HG02943 (cell line): ENCODE data around the gene SLC25A11.

Experiments
- ATAC-seq: cut with Tn5 transposase; IDR thresholded peaks from one replicate; pipeline ENCODE4 v1.9.1; 2021; ENCODE audit warnings: mild to moderate bottlenecking, low read depth, moderate library complexity; ENCODE audit not compliant: unreplicated experiment

Gene SLC25A11

DNA sequence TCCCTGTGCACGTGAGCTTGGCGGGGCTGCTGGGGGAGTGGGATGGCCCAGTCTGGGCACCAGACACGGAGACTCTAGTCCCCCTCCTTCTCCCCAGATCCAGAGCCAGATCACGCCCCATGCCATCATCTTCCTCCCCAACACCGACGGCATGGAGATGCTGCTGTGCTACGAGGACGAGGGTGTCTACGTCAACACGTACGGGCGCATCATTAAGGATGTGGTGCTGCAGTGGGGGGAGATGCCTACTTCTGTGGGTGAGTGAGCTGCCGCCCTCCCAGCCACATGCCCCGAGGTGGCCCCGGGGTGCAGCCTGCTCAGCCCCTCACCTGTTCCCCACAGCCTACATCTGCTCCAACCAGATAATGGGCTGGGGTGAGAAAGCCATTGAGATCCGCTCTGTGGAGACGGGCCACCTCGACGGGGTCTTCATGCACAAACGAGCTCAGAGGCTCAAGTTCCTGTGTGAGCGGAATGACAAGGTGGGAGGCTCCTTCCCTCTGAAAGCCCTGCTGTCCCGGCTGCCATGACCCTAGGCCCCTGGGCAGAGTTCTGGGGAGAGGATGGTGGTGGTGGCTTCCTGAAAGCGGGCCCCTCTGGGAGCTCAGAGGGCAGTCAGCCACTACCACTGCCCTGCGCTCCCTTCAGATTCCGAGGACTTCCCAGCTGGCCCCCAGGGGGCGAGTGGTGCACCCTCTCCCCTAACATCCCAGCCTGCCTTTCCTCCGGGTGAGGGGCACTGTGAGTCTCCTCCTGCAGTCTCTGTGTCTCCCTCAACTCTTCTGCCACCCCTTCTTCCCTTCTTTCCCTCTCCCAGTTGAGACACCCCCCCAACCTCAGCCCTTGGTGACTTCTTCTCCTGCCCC lies 43.3 kb downstream of the SLC25A11 start:
- ATAC-seq, result no peak

DNA sequence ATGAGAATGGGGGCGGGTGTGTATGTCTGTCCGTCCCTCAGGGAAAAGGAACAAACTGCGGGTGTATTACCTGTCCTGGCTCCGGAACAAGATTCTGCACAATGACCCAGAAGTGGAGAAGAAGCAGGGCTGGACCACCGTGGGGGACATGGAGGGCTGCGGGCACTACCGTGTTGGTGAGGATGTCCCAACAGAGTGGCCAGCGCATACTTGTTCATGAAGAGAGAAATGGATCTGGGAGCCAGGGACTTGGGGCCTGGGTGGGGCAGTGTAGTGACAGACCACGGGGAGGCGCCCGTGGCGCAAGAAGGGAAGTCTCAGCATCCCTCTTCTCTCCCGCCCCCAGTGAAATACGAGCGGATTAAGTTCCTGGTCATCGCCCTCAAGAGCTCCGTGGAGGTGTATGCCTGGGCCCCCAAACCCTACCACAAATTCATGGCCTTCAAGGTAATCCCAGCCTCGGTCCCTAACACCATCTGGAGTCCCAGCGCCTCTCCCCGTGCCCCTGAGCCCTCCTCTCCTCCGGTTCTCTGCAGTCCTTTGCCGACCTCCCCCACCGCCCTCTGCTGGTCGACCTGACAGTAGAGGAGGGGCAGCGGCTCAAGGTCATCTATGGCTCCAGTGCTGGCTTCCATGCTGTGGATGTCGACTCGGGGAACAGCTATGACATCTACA lies 44.1 kb downstream of the SLC25A11 start:
- no peak for ATAC-seq

DNA sequence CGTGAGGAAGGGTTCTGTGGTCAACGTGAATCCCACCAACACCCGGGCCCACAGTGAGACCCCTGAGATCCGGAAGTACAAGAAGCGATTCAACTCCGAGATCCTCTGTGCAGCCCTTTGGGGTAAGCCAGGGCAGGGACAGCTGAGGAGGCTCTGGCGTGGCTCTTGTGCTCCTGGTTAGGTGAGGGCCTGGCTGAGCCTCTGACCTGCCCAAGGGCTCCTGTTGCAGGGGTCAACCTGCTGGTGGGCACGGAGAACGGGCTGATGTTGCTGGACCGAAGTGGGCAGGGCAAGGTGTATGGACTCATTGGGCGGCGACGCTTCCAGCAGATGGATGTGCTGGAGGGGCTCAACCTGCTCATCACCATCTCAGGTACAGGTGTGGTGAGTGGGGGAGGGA lies 44.7 kb downstream of the SLC25A11 start:
- ATAC-seq, result no peak

DNA sequence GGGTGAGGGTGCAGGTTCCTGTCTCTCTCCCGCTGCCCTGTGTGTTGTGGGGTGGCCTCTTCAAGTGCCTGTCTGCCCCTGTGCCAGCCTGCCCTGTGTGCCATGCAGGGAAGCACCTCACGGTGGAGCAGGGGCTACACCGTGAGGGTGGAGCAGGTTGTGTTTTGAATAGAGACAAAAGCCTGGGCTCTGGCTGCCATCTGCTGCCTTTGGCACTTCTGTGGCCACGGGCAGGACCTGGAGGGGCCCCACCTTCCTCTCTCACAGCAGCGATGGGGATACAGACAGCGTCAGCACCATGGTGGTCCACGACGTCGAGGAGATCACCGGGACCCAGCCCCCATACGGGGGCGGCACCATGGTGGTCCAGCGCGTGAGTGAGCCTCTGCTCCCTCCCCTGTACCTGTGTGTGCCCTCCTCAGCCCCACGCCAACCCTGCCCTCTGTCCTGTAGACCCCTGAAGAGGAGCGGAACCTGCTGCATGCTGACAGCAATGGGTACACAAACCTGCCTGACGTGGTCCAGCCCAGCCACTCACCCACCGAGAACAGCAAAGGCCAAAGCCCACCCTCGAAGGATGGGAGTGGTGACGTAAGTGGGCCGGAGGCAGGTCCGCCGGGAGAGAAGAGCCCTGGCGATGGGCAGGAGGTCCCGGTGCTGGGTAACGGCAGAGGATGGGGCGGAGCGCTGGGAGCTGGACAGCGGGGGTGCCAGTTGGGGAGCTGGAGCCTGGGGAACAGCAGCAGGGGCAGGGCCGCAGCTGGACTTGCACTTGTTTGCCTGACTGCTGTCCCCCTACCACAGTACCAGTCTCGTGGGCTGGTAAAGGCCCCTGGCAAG lies 45.9 kb downstream of the SLC25A11 start:
- no peak for ATAC-seq

DNA sequence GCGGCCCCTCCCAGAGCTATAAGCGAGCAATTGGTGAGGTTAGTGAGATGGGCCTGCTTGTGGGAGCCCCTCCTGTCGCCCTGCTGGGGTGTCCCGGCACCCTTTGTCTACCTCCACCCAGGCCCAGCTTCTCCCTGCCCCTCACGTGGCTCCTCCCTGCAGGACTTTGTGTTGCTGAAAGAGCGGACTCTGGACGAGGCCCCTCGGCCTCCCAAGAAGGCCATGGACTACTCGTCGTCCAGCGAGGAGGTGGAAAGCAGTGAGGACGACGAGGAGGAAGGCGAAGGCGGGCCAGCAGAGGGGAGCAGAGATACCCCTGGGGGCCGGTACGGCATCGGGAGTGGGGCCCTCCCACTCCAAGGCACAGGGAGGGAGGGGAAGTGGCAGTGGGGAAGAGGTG lies 46.6 kb downstream of the SLC25A11 start:
- ATAC-seq, result no peak

DNA sequence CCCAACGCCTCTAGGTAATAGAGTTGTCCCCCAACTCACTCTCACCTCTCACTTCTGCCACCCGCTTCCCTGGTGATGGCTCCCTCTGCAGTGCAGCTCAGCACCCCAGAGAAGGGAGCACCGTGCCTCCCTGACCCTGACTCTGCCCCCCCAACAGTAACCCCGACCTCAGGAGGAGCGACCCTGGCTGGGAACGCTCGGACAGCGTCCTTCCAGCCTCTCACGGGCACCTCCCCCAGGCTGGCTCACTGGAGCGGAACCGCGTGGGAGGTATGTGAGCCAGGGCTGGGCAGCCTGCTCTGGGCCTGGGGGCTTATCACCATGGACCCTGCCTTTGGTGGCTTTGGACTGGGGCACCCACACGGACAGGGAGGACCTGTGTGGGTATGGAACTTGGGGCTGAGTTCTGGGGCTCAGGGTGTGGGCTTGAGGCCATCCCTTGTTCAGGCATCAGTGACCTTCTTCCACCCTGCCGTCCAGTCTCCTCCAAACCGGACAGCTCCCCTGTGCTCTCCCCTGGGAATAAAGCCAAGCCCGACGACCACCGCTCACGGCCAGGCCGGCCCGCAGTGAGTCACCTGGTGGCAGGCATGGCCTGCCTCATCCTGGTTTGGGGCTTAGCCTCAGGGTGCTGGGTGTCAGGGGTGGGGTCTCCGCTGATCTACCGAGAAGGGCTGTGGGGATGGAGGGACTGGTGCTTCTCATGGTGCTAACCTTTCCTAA lies 47.2 kb downstream of the SLC25A11 start:
- no peak for ATAC-seq

DNA sequence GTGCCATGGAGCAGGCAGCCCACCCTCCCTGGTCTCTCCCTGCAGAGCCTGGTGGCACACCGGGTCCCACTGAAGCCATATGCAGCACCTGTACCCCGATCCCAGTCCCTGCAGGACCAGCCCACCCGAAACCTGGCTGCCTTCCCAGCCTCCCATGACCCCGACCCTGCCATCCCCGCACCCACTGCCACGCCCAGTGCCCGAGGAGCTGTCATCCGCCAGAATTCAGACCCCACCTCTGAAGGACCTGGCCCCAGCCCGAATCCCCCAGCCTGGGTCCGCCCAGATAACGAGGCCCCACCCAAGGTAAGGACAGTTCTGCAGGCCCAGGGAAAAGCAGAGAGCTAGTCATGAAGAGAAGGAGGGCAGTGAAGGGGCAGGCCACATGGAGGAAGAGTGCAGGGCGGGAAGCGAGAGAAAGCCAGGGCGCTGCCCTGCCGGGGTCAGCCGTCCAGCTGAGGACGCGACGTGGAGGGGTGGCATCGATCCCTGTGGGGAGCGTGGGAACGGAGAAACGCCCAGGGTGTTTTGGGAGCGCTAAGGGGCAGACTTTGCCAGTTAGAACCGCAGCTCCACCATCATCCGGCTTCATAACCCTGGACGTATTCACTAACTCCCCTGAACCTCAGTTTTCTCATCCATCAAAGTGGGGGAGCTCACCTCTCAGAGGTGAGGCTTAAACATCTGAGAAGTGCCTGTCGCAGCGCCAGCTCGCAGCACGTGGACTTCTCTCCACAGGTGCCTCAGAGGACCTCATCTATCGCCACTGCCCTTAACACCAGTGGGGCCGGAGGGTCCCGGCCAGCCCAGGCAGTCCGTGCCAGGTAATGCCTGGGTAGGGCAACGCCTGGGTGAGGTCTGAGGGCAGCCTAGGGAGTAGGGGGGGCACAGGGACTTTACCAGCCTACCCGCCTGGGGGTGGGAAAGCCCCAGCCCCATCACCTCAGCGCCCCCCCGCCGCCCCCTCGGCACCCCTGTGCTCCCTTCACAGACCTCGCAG lies 48.1 kb downstream of the SLC25A11 start:
- ATAC-seq, result no peak

DNA sequence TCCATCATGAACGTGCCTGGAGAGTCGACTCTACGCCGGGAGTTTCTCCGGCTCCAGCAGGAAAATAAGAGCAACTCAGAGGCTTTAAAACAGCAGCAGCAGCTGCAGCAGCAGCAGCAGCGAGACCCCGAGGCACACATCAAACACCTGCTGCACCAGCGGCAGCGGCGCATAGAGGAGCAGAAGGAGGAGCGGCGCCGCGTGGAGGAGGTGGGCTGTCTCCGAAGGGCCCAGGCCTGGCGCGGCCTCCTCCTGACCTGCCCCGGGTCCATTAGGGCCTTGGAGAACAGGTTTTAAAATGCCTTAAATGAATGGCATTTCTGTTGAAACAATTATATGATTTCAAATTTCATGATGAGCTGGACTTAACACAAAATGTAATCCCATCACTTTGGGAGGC lies 52.3 kb downstream of the SLC25A11 start:
- ATAC-seq, result no peak
